SK-N-SH (cell line): ENCODE data around the gene RFFL. TPM values are rescaled to one million over a fixed set of nuclear protein-coding genes. Genes with fewer than 3 reads are reported as not detected.

Experiments used
- CTCF ChIA-PET: fragments of 300-600, 350-600 bp; formaldehyde crosslinking; extraction: SDS; loops from one replicate; lab custom pipeline; 2021; lab: Yijun Ruan, JAX
- POLR2A ChIA-PET: fragments of 350-600 bp; sonication (Branson Sonifier 250); formaldehyde crosslinking; extraction: SDS; loops from one replicate; lab custom pipeline; 2020; ENCODE audit warnings: antibody characterized with exemption, inconsistent platforms; lab: Yijun Ruan, JAX
- DNase-seq: peaks from one replicate; pipeline ENCODE4 v3.0.0; 2012
- H2AFZ ChIP-seq: fragments of 200-600 bp; sonication (generic); 2 replicates; pipeline ENCODE4 v1.8.1; 2016; ENCODE audit warnings: antibody characterized with exemption, mild to moderate bottlenecking, low read depth
- H3F3A ChIP-seq: fragments of 200-600 bp; sonication (generic); replicated peaks from 2 replicates; pipeline ENCODE3; 2016; ENCODE audit warnings: antibody characterized with exemption, mild to moderate bottlenecking; ENCODE audit not compliant: insufficient read depth
- H3K27ac ChIP-seq, 2 experiments: fragments of 200-500 bp in 1 of 2; fragments of 200-600 bp in 1 of 2; sonication (Bioruptor generic) in 1 of 2; sonication (generic), shearing (Covaris generic) in 1 of 2; 2 replicates each; pipeline versions ENCODE4 v1.5.1 to v1.6.1; 2014 to 2016; ENCODE audit warnings: low read depth in 2 of 2, inconsistent platforms in 1 of 2, low read length in 1 of 2, mild to moderate bottlenecking in 1 of 2, mixed read lengths in 1 of 2
- H3K27me3 ChIP-seq: fragments of 200-600 bp; sonication (generic), shearing (Covaris generic); 2 replicates; pipeline ENCODE4 v1.6.1; 2016; ENCODE audit warnings: mixed run types; ENCODE audit not compliant: insufficient read depth
- H3K36me3 ChIP-seq, 2 experiments: fragments of 200-500 bp in 1 of 2; fragments of 200-600 bp in 1 of 2; sonication (Bioruptor generic) in 1 of 2; sonication (generic) in 1 of 2; replicated peaks in 1 of 2; 2 replicates each; pipeline versions ENCODE3 to v1.5.1; 2014 to 2016; ENCODE audit warnings: low read length in 1 of 2, mild to moderate bottlenecking in 1 of 2; ENCODE audit not compliant: insufficient read depth in 2 of 2, control insufficient read depth in 1 of 2
- H3K4me1 ChIP-seq, 2 experiments: fragments of 200-500 bp in 1 of 2; fragments of 200-600 bp in 1 of 2; sonication (Bioruptor generic) in 1 of 2; sonication (generic), shearing (Covaris generic) in 1 of 2; 2 replicates each; pipeline versions ENCODE4 v1.5.1 to v1.6.1; 2014 to 2016; ENCODE audit warnings: low read depth in 1 of 2, low read length in 1 of 2, mixed run types in 1 of 2; ENCODE audit not compliant: insufficient read depth in 2 of 2, control insufficient read depth in 1 of 2
- H3K4me2 ChIP-seq: fragments of 200-600 bp; sonication (generic), shearing (Covaris generic); 2 replicates; pipeline ENCODE4 v1.6.1; 2017; ENCODE audit warnings: mixed run types
- H3K4me3 ChIP-seq, 2 experiments: fragments of 200-500 bp in 1 of 2; fragments of 200-600 bp in 1 of 2; sonication (Bioruptor generic) in 1 of 2; sonication (generic), shearing (Covaris generic) in 1 of 2; 2 replicates each; pipeline versions ENCODE4 v1.5.1 to v1.8.1; 2014 to 2016; ENCODE audit warnings: low read depth in 2 of 2, inconsistent platforms in 1 of 2, low read length in 1 of 2, mild to moderate bottlenecking in 1 of 2, mixed read lengths in 1 of 2, moderate library complexity in 1 of 2
- H3K79me2 ChIP-seq: fragments of 200-600 bp; sonication (generic); 2 replicates; pipeline ENCODE4 v1.8.1; 2017; ENCODE audit warnings: mild to moderate bottlenecking; ENCODE audit not compliant: insufficient read depth
- H3K9ac ChIP-seq: fragments of 200-600 bp; sonication (generic); 2 replicates; pipeline ENCODE4 v1.6.1; 2017; ENCODE audit warnings: mixed run types
- H3K9me2 ChIP-seq: fragments of 200-600 bp; sonication (generic); 2 replicates; pipeline ENCODE4 v1.6.1; 2017; ENCODE audit warnings: mixed run types
- H3K9me3 ChIP-seq: fragments of 200-600 bp; sonication (generic); 2 replicates; pipeline ENCODE4 v1.6.1; 2017; ENCODE audit warnings: mixed run types, mild to moderate bottlenecking, moderate library complexity
- H4K20me1 ChIP-seq: fragments of 200-600 bp; sonication (generic); 2 replicates; pipeline ENCODE4 v1.6.1; 2017; ENCODE audit warnings: mild to moderate bottlenecking, mixed run types; ENCODE audit not compliant: insufficient read depth
- CHD2 ChIP-seq: fragments of 150-350 bp; IDR thresholded peaks from 2 replicates; pipeline ENCODE4 v1.6.1; 2018; ENCODE audit warnings: low read length; ENCODE audit not compliant: partially characterized antibody
- GATA2 ChIP-seq: sonication (generic); formaldehyde crosslinking; IDR thresholded peaks from 2 replicates; pipeline ENCODE4 v1.5.0; 2020; ENCODE audit warnings: mild to moderate bottlenecking, missing genetic modification reagents
- JUND ChIP-seq: IDR thresholded peaks from 2 replicates; pipeline ENCODE4 v1.4.0; 2012
- MXI1 ChIP-seq: IDR thresholded peaks from 2 replicates; pipeline ENCODE4 v1.6.1; 2012; ENCODE audit warnings: mild to moderate bottlenecking, low read depth, low read length, improper control_type of control experiment
- NFIC ChIP-seq: IDR thresholded peaks from 2 replicates; pipeline ENCODE4 v1.4.0; 2012; ENCODE audit warnings: borderline replicate concordance
- RCOR1 ChIP-seq: fragments of 150-350 bp; IDR thresholded peaks from 2 replicates; pipeline ENCODE4 v1.6.1; 2017; ENCODE audit warnings: antibody characterized with exemption, low read length
- RXRA ChIP-seq: IDR thresholded peaks from 2 replicates; pipeline ENCODE4 v1.4.0; 2012; ENCODE audit warnings: low read depth, mild to moderate bottlenecking, borderline replicate concordance
- WGBS: methylation state at CpG from one replicate; pipeline ENCODE4 v1.1.6; 2017; ENCODE audit warnings: low lambda C conversion rate; 5-methylcytosine and 5-hydroxymethylcytosine counted together
- polyA plus RNA-seq, 3 experiments: library from polyadenylated mRNA; depleted of rRNA; stranded (reverse); fragments of >200 nt; gene quantifications; 2 replicates each; pipeline ENCODE4 v1.2.3, GENCODE V29; 2012
- TF ChIP-seq, protein P1 (sequence below): fragments of 150-350 bp; IDR thresholded peaks from 2 replicates; pipeline ENCODE4 v1.6.1; 2016; ENCODE audit warnings: mild to moderate bottlenecking, low read depth, low read length
- TF ChIP-seq, protein P2 (sequence below): IDR thresholded peaks from 2 replicates; pipeline ENCODE4 v1.6.1; 2012; ENCODE audit warnings: mild to moderate bottlenecking, low read depth, low read length, moderate library complexity

RFFL gene
- polyA plus RNA-seq, 1 of the 3 experiments (the other 2 are of a cell fraction): 10.1 TPM

DNA sequence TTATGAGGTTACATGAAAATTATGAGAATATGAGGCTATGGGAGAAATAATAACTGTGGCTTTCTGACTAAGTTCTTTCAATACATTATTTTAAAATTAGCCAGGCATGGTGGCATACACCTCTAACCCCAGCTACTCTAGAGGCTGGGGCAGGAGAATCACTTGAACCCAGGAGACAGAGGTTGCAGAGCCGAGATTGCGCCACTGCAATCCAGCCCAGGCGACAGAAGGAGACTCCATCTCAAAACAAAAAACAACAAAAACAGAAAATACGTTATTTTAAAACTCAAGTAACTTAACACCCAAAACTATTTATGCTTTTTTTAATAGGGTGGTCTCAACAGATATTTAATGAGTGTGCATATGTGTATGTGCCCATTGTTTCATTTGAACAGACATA, 2.4 kb upstream of the RFFL start:
- H3K27ac ChIP-seq: no peak overlapping the region
- 98% methylated on average over 4 of the region's 4 CpGs for WGBS
- no peaks in the 10 kb centered on the region for H3K9me3 ChIP-seq
- H3K9ac ChIP-seq: no peak overlapping the region
- CTCF ChIA-PET: interaction anchor here (1.0 kb wide), 1 partner anchor 9 kb away, joined by 3 read pairs; no protein-coding TSS in a partner anchor
- H4K20me1 ChIP-seq: no peaks in the 10 kb centered on the region
- POLR2A ChIA-PET: no interaction called here
- TF ChIP-seq GATA2: no peak
- TF ChIP-seq JUND: no peak
- TF ChIP-seq RCOR1: no peak
- TF ChIP-seq CHD2: no peak
- no peak for TF ChIP-seq MXI1
- no peak for TF ChIP-seq RXRA
- TF ChIP-seq, protein P1, sequence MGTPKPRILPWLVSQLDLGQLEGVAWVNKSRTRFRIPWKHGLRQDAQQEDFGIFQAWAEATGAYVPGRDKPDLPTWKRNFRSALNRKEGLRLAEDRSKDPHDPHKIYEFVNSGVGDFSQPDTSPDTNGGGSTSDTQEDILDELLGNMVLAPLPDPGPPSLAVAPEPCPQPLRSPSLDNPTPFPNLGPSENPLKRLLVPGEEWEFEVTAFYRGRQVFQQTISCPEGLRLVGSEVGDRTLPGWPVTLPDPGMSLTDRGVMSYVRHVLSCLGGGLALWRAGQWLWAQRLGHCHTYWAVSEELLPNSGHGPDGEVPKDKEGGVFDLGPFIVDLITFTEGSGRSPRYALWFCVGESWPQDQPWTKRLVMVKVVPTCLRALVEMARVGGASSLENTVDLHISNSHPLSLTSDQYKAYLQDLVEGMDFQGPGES: no peak
- no peak for TF ChIP-seq NFIC
- H3K79me2 ChIP-seq: peaks cover 63% of the 10 kb centered on the region
- peaks cover 4 to 17% of the 10 kb centered on the region in 2 experiments; a peak in 2 of 4 replicates for H3K4me1 ChIP-seq
- H3K36me3 ChIP-seq: no peaks in the 10 kb centered on the region
- no peak for DNase-seq
- no peak overlapping the region for H3K4me3 ChIP-seq
- no peaks in the 10 kb centered on the region for H3K9me2 ChIP-seq
- H3K4me2 ChIP-seq: no peak overlapping the region
- peaks cover 19% of the 10 kb centered on the region for H3F3A ChIP-seq
- no peak overlapping the region for H2AFZ ChIP-seq
- no peaks in the 10 kb centered on the region for H3K27me3 ChIP-seq

- H3K4me3 ChIP-seq: no peak overlapping the region
- H3K4me1 ChIP-seq: peaks cover 4 to 17% of the 10 kb centered on the region in 2 experiments; a peak in 2 of 4 replicates
- 82% methylated on average over 3 of the region's 3 CpGs for WGBS
- no peak overlapping the region for H2AFZ ChIP-seq
- H3K36me3 ChIP-seq: no peaks in the 10 kb centered on the region
- H3K4me2 ChIP-seq: no peak overlapping the region
- no peaks in the 10 kb centered on the region for H3K27me3 ChIP-seq
- ChIA-PET POLR2A (no interaction called here), CTCF (interaction anchor here (1.0 to 2.1 kb wide), 4 partner anchors 11 to 111 kb away, joined by 3 to 7 read pairs (median 3); no protein-coding TSS in a partner anchor)
- H3F3A ChIP-seq: peaks cover 19% of the 10 kb centered on the region
- TF ChIP-seq, protein P2, sequence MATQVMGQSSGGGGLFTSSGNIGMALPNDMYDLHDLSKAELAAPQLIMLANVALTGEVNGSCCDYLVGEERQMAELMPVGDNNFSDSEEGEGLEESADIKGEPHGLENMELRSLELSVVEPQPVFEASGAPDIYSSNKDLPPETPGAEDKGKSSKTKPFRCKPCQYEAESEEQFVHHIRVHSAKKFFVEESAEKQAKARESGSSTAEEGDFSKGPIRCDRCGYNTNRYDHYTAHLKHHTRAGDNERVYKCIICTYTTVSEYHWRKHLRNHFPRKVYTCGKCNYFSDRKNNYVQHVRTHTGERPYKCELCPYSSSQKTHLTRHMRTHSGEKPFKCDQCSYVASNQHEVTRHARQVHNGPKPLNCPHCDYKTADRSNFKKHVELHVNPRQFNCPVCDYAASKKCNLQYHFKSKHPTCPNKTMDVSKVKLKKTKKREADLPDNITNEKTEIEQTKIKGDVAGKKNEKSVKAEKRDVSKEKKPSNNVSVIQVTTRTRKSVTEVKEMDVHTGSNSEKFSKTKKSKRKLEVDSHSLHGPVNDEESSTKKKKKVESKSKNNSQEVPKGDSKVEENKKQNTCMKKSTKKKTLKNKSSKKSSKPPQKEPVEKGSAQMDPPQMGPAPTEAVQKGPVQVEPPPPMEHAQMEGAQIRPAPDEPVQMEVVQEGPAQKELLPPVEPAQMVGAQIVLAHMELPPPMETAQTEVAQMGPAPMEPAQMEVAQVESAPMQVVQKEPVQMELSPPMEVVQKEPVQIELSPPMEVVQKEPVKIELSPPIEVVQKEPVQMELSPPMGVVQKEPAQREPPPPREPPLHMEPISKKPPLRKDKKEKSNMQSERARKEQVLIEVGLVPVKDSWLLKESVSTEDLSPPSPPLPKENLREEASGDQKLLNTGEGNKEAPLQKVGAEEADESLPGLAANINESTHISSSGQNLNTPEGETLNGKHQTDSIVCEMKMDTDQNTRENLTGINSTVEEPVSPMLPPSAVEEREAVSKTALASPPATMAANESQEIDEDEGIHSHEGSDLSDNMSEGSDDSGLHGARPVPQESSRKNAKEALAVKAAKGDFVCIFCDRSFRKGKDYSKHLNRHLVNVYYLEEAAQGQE: no peak
- DNase-seq: no peak
- no peaks in the 10 kb centered on the region for H3K9me2 ChIP-seq
- peak overlapping the region; percentile 63; the same call in 1 of the 2 replicates for H3K9ac ChIP-seq
- H3K27ac ChIP-seq: peak overlapping the region in 1 of 2 experiments; percentile 93; a peak in 3 of 4 replicates
- H4K20me1 ChIP-seq: no peaks in the 10 kb centered on the region
- no peaks in the 10 kb centered on the region for H3K9me3 ChIP-seq
- peaks cover 56% of the 10 kb centered on the region for H3K79me2 ChIP-seq
Measured at GRCh38 chr17:35064516-35065215, 1.2 kb upstream of the RFFL start.
